Inferior parietal cortex (tissue), 1 donor: ENCODE results near the gene ANKS1B.
"Not testable (repeated sequence)": the region's sequence is repeated elsewhere in the genome, so short reads cannot be mapped to it uniquely, and the experiment has no call there.

Experiments used
- DNase-seq: peaks from one replicate; pipeline ENCODE4 v3.0.0-alpha.2; 2016; ENCODE audit errors: extremely low spot score

The ANKS1B gene

GRCh38 chr12:98771811-98772752 lies 1212.7 kb downstream of the ANKS1B start:
- no peak for DNase-seq

- no peak for DNase-seq
Observed at GRCh38 chr12:98770230-98770629, 1214.5 kb downstream of the ANKS1B start.

GRCh38 chr12:98769068-98769467 lies 1215.7 kb downstream of the ANKS1B start:
- DNase-seq = no peak

GRCh38 chr12:98767248-98767647 lies 1217.5 kb downstream of the ANKS1B start:
- DNase-seq = no peak

- no peak for DNase-seq
Observed at GRCh38 chr12:98763656-98764055, 1221.1 kb downstream of the ANKS1B start.

- DNase-seq = peak; percentile 72
Observed at GRCh38 chr12:98758331-98758730, 1226.4 kb downstream of the ANKS1B start.

- no peak for DNase-seq
Observed at GRCh38 chr12:98757455-98757854, 1227.3 kb downstream of the ANKS1B start.

GRCh38 chr12:98755855-98756254 lies 1228.9 kb downstream of the ANKS1B start:
- not testable (repeated sequence) for DNase-seq

GRCh38 chr12:98754095-98754494 lies 1230.6 kb downstream of the ANKS1B start:
- DNase-seq = peak; percentile 66

- DNase-seq = no peak
Observed at GRCh38 chr12:98752726-98753125, 1232.0 kb downstream of the ANKS1B start.

- no peak for DNase-seq
Observed at GRCh38 chr12:98751580-98752115, 1233.1 kb downstream of the ANKS1B start.

GRCh38 chr12:98750511-98750910 lies 1234.2 kb downstream of the ANKS1B start:
- DNase-seq = peak; percentile 72

- no peak for DNase-seq
Observed at GRCh38 chr12:98748463-98748862, 1236.3 kb downstream of the ANKS1B start.

- DNase-seq = no peak
Observed at GRCh38 chr12:98745578-98746391, 1239.0 kb downstream of the ANKS1B start.

- no peak for DNase-seq
Observed at GRCh38 chr12:98744680-98745079, 1240.1 kb downstream of the ANKS1B start.

- no peak for DNase-seq
Observed at GRCh38 chr12:98743362-98743953, 1241.3 kb downstream of the ANKS1B start.

- DNase-seq = no peak
Observed at GRCh38 chr12:98741556-98742265, 1243.0 kb downstream of the ANKS1B start.

- no peak for DNase-seq
Observed at GRCh38 chr12:98741196-98741555, 1243.6 kb downstream of the ANKS1B start.

GRCh38 chr12:98740751-98741150 lies 1244.0 kb downstream of the ANKS1B start:
- no peak for DNase-seq

- no peak for DNase-seq
Observed at GRCh38 chr12:98738539-98738938, 1246.2 kb downstream of the ANKS1B start.

GRCh38 chr12:98738002-98738401 lies 1246.7 kb downstream of the ANKS1B start:
- no peak for DNase-seq
